Coronary artery (tissue), 2 donors: ENCODE results near the gene PGLYRP2.

Source experiments
- DNase-seq: peaks from one replicate; pipeline ENCODE4 v3.0.0-alpha.2; 2017; ENCODE audit warnings: low spot score
- H3K27ac ChIP-seq, 2 donors: fragments of 200-600 bp; sonication (generic); one replicate each; pipeline ENCODE4 v1.5.1; 2016 to 2019
- H3K4me3 ChIP-seq: fragments of 200-600 bp; sonication (generic); 2 replicates; pipeline ENCODE4 v1.5.1; 2016; ENCODE audit warnings: mild to moderate bottlenecking, moderate library complexity
- CTCF ChIP-seq: fragments of 200-600 bp; sonication (generic); IDR thresholded peaks from one replicate; pipeline ENCODE4 v1.5.1; 2019; ENCODE audit warnings: antibody characterized with exemption

The PGLYRP2 gene

GRCh38 chr19:15429825-15430467, 49.4 kb downstream of the PGLYRP2 start:
- H3K4me3 ChIP-seq, result no peak overlapping the region
- no peak for DNase-seq
- TF ChIP-seq CTCF, result no peak

GRCh38 chr19:15428956-15429824, 50.1 kb downstream of the PGLYRP2 start:
- H3K27ac ChIP-seq, result no peak overlapping the region
- TF ChIP-seq CTCF, result no peak
- DNase-seq, result no peak
- no peak overlapping the region for H3K4me3 ChIP-seq

More at GRCh38 chr19:15429825-15430467, 49.4 kb downstream of the PGLYRP2 start:
- no peak overlapping the region for H3K27ac ChIP-seq

GRCh38 chr19:15427991-15428471, 51.3 kb downstream of the PGLYRP2 start:
- Histone ChIP-seq H3K27ac (no peak overlapping the region), H3K4me3 (no peak overlapping the region)
- TF ChIP-seq CTCF, result no peak
- no peak for DNase-seq

- Histone ChIP-seq H3K4me3 (no peak overlapping the region), H3K27ac (no peak overlapping the region)
- no peak for DNase-seq
- no peak for TF ChIP-seq CTCF
These were observed 52.0 kb downstream of the PGLYRP2 start for GRCh38 chr19:15427350-15427700.

- Histone ChIP-seq H3K27ac (no peak overlapping the region), H3K4me3 (no peak overlapping the region)
- no peak for DNase-seq
- no peak for TF ChIP-seq CTCF
These were observed 52.6 kb downstream of the PGLYRP2 start for GRCh38 chr19:15426485-15427349.

GRCh38 chr19:15425321-15425950, 53.9 kb downstream of the PGLYRP2 start:
- no peak for DNase-seq
- no peak overlapping the region for H3K27ac ChIP-seq
- TF ChIP-seq CTCF, result no peak

More at GRCh38 chr19:15425321-15425950, 53.9 kb downstream of the PGLYRP2 start:
- H3K4me3 ChIP-seq, result no peak overlapping the region
